ENCODE data around the gene KAZN.

GRCh38 chr1:14620941-14621340 lies 22.5 kb downstream of the KAZN start:
- TF ChIP-seq CTCF (IDR thresholded peaks at IDR 0.05): no peak
- no peak for TF ChIP-seq POLR2A (IDR thresholded peaks at IDR 0.05)
